GM12891 (cell line): ENCODE data around the gene SRSF12.

Experiments used
- DNase-seq: peaks from one replicate; pipeline ENCODE4 v3.0.0; 2011; ENCODE audit warnings: low spot score; ENCODE audit not compliant: insufficient read length
- FAIRE-seq: peaks from 2 replicates; lab custom pipeline; 2011; peaks lifted over from hg19 to GRCh38; lab: Jason Lieb, UNC
- PAX5 ChIP-seq: IDR thresholded peaks from 2 replicates; pipeline ENCODE4 v1.6.1; 2011; ENCODE audit warnings: low read length, moderate library complexity, mild to moderate bottlenecking; ENCODE audit not compliant: insufficient read depth, severe bottlenecking
- POLR2A ChIP-seq: IDR thresholded peaks from 2 replicates; pipeline ENCODE4 v1.6.1; 2011; ENCODE audit warnings: low read depth, low read length, control low read depth
- POLR2AphosphoS5 ChIP-seq: IDR thresholded peaks from 2 replicates; pipeline ENCODE4 v1.6.1; 2011; ENCODE audit warnings: low read depth, low read length, control low read depth
- POU2F2 ChIP-seq: IDR thresholded peaks from 2 replicates; pipeline ENCODE4 v1.6.1; 2011; ENCODE audit warnings: low read depth, mild to moderate bottlenecking, control low read depth, low read length, moderate library complexity
- SPI1 ChIP-seq: IDR thresholded peaks from 2 replicates; pipeline ENCODE4 v1.6.1; 2011; ENCODE audit warnings: low read depth, low read length, control low read depth
- TAF1 ChIP-seq: IDR thresholded peaks from 2 replicates; pipeline ENCODE4 v1.6.1; 2011; ENCODE audit warnings: low read depth, low read length, control low read depth

SRSF12 gene

GRCh38 chr6:89047473-89047872 lies 70.4 kb downstream of the SRSF12 start:
- DNase-seq (no peak), FAIRE-seq (no peak)
- TF ChIP-seq POU2F2 (no peak), POLR2A (no peak), SPI1 (no peak), PAX5 (no peak), TAF1 (no peak), POLR2AphosphoS5 (no peak)
